ENCODE measurements around the gene CSGALNACT2.
"Not testable (repeated sequence)": the region's sequence is repeated elsewhere in the genome, so short reads cannot be mapped to it uniquely, and the experiment has no call there.

Gene CSGALNACT2

DNA sequence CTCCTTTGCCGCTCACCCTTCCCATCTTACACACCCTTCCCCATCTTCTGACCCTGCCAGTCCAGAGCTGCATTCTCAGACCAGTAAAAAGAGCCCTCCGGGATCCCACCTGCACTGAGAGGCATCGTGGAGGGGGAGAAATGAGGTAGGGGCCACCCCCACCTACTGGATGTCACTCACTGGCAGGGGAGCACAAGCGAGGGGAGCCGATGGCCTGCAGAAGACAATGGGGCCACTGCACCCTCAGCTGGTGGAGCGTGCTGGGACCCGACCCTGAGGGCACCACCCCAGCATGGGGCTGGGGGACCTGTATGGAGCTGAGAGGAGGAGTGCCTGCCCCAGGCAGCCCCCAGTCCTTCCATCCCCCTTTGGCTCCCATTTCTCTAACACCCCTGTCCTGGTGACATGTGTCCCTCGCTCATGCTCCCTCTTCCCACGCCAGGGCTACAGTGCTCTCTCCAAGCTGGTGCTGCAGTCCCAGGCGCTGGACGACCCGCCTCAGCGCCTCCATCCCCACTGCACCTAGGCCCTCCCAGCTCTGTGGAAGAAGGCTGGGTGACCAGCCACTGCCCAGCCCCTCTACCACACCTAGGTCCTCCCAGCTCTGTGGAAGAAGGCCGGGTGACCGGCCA lies 78.8 kb downstream of the CSGALNACT2 start:
- DNase-seq (ENCODE audit: low read depth), result no peak

DNA sequence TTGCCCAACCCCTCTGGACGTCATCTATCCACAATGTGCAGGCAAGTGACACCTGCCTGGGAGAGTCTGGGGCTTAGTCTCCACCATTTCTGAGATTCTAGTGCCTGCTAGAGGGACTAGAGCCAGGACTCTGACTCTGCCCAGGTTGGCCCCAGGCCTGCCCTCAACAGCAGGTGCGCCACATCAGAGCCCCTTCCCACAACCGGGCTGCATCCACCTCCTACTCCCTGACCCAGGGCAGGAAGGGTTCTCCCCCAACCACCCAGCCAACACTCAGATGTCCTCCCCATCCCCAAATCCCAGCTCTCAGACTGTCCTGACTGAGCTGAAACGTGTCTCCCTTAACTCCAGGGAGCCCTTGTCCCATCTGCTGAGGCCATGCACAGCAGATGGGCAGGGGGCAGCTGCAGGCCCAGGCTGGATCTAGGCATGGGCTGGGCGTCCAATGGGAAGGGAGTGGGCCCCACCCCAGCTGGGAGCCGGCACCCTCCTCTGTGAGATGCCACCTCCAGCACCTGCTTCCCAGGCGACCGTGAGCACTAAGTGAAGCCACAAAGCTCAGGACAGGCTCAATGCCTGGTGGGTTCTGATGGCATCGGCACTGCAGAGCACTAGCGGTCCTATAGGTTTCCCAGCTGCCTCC lies 79.4 kb downstream of the CSGALNACT2 start:
- DNase-seq (ENCODE audit: low read depth), result no peak

DNA sequence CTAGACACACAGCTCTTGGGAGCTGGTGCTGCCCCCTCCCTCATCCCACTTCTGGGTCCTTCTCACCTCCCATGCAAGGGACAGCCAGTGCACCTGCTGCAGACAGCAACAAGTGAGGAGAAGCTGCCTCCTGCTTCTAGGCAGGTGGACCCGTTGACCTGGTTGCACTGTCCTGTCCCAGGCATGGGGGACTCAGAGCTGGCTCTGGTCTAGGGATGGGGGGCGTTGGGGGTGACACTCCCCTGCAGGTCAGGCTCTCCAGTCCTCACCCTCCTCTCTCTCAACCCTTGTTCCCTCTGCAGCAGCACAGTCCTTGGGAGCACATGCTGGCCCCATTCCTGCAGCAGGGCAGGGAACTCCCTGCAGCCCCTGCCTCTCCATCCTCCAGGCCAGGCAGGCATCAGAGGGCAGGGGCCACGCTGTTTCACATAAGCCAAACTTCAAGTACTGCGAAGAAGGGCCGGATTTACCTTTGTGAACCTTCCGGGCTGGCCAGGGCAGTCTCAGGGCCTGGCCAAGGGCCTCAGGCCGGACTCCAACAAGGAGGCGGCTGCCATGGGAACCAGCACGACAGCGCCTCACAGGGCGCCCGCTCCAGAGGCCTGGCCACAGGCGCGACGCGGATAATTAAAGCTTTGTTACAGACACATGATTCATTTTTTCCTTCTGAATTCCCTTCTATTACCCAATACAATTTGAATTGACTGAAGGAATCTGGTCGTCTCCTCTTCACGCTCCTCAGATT lies 80.1 kb downstream of the CSGALNACT2 start:
- DNase-seq (ENCODE audit: low read depth), result peak; percentile 53

DNA sequence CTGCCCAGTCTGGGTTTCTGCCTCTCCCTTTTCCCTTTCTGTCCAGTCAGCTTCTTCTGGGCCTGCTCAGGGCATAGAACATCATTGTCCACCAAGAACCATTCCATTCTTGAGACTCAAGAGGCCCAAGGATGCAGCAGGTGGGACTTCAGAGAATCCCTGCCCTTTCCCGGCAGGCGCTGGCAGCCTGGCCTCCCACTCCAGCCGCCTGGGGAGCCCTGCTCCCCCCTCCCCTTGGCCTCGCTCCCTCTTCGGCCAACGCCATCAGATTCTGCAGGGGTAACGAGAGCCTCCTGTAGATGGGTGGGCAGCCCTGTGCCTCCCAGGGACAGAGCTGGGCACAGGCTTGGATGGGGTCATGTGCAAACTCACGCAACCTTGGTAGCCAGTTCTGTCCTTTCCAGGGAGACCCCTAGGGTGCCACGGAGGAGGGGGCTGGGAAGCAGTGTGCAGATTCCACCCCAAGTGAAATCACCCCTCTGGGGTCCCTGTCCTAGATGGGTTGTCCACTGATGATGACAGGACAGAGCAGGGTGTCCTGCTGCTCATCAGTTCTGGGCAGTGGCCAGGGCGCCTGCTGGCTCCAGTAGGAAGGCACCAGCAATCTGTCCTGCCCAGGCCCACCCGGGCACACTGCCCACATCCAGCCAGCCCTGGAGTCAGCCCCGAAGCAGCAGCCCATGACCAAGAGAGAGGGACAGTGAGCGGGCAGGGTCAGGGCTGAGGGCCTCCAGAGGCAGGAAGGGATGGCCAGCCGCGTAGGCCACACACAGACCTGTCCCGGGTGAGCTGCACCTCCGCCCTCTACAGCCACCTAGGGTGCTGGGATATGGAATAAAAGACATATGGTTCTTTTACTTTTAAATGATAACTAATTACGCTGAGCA lies 80.9 kb downstream of the CSGALNACT2 start:
- no peak for DNase-seq (ENCODE audit: low read depth)

DNA sequence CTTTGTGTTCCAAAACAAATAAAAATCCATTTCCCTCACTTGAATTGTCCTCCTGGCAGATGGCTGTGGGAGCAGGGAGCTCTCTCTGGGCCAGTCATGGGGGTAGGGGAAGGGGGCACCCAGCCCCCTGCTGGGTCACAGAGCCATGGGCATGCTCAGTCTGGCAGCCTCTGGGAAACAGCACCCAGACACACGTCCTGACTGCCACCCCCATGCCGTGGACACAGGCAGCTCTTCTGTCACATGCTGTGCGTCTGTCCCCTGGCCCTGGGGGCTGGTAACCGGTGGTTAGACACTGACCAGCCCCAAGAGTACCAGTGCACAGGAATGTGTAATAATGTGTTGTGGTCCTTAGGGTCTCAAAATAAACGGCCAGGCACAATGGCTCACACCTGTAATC lies 81.6 kb downstream of the CSGALNACT2 start:
- no peak for DNase-seq (ENCODE audit: low read depth)

DNA sequence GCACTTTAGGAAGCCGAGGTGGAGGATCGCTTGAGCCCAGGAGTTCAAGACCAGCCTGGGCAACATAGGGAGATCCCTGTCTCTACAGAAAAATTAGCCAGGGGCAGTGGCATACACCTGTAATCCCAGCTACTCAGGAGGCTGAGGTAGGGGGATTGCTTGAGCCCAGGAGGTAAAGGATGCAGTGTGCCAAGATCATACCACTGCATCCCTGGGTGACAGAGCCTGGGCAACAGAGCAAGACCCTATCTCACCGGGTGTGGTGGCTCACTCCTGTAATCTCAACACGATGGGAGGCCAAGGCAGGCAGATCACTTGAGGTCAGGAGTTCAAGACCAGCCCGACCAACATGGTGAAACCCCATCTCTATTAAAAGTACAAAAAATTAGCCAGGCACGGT lies 82.0 kb downstream of the CSGALNACT2 start:
- DNase-seq (ENCODE audit: low read depth), result not testable (repeated sequence)

DNA sequence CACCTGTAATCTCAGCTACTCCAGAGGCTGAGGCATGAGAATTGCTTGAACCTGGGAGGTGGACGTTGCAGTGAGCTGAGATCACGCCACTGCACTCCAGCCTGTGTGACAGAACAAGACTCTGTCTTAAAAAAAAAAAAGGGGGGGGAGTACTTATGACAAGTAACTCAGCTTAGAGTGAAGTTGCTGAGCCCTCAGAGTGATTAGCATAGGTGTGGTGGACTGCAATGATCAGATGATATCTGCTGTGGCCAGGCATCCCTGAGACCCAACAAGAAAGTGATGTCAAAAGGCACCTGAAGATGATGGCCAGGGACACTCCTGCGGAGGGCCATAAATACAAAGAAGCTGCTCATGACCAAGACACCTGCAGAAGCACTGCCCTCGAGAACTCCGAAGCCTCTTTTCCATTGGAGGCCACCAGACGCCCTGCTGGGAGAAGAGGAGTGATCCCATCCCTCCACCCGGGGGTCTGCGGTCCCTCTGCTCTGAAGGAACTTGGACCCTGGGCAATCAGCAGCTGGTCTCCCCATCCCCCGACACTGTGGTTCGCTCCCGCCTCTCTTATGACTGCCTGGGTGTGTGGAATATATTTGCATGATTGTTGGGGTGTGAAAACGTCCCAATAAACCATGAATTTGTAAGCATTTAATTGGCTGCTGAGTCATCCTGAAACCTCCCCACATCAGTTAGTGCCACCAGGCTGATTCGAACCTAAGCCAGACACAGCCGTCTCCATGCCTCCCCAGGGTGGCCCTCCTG lies 82.6 kb downstream of the CSGALNACT2 start:
- DNase-seq (ENCODE audit: low read depth), result no peak

DNA sequence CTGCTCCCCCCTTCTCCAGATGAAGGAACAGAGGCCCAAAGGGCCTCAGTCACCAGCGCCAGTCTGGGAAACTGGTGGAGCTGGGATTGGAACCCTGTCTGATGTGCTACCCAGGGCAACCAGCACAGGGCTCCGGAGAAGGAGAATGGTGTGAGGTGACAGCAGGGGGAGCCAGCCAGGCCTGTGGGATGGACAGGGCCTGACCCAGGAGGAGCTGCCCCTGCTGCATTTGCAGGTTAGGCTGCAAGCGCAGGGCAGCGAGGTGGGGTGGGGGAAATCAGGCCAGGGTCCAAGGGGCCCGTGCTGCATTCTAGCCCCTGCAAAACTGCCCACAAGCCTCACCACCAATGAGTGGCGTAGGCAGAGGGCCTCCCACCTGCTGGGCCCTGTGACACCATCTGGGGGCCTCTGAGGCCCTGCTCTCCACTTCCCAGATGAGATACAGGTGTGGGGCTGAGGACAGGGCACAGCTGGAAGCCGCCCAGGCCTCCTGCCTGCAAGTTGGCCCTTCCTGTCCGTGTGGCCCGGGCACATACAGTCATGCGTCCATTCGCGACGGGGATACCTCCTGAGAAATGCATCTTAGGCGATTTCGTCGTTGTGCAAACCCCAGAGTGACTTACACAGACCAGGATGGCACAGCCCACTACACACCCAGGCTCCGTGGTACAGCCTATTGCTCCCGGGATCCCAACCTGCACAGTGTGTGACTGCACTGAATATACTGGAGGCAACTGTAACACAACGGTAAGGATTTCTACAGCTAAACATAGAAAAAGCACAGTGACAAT lies 83.4 kb downstream of the CSGALNACT2 start:
- DNase-seq (ENCODE audit: low read depth), result no peak

DNA sequence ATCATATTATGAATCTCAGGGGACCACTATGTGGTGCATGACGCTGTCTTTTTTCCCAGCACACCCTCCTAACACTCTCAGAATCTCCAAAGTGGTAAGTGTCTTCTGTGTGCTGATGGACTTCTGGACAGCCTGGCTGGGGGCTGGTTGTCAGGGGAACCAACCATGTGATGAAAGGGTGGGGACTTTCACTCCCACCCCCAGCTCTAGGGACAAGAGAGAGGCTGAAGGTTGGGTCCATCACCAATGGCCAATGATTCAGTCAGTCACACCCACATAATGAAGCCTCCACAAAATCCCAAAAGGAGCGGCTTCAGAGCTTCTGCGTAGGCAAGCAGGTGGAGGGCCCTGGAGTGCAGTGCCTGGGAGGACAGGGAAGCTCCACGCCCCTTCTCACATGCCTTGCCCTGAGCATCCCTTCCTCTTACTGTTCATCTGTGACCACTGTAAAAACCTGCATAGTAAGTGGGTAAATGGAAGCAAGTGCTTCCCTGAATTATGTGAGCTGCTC lies 84.0 kb downstream of the CSGALNACT2 start:
- no peak for DNase-seq (ENCODE audit: low read depth)

DNA sequence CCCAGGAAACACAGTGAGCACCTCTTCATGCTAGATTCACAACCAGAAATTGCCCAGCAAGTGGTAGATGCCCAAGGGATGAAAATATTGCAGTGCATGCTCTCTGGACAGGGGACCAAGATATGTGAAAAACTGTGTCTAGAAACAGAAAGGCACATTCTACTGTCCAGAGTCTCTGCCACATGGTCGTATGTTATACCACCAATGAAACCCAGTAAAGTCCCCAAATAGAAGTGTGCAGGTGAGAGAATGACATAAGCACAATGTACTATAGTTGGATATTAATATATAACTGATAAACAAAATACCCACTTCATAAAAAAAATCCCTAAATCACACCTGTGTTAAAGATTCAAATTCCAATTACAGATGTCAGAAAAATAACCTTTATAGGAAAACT lies 84.8 kb downstream of the CSGALNACT2 start:
- no peak for DNase-seq (ENCODE audit: low read depth)

DNA sequence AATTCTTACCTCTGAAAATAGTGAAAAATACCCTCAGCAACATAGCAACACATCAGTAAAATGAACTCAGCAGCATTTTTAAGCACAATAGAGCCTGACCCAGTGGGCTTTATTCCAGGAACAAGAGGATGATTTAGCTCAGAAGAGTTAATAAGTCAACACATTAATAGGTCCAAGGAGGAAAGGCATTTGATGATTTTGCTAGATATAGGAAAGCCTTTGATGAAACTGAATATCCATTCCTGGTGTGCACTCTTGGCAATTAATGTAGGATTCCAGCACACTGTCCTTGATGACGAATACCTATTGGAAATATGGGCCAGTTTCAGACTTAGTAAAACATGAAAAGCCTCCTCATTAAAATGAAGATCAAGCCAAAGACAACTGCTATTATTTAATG lies 86.1 kb downstream of the CSGALNACT2 start:
- DNase-seq (ENCODE audit: low read depth), result no peak

DNA sequence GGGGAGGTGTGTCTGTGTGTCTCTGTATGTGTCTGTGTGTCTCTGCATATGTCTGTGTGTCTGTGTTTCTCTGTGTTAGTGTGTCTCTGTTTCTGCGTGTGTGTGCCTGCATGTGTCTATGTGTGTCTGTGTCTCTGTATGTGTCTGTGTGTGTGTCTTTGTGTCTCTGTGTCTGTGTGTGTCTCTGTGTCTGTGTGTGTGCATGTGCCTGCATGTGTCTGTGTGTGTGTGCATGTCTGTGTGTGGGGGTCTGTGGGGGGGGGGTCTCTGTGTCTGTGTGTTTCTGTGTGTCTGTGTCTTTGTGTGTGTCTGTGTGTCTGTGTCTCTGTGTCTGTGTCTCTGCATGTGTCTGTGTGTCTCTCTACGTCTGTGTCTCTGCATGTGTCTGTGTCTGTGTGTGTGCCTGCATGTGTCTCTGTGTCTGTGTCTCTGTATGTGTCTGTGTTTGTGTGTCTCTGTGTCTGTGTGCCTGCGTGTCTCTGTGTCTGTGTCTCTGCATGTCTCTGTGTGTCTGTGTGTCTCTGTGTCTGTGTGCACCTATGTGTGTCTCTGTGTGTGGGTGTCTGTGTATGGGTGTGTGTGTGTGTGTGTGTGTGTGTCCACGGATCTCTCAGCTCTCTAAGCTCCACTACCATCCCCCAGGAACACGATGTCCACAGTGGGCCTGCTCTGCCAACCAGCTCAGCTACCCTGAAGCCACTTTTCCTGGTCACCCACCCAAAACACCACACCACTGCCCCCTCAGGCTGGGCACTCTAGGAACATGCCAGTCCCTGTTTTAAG lies 87.0 kb downstream of the CSGALNACT2 start:
- no peak for DNase-seq (ENCODE audit: low read depth)

DNA sequence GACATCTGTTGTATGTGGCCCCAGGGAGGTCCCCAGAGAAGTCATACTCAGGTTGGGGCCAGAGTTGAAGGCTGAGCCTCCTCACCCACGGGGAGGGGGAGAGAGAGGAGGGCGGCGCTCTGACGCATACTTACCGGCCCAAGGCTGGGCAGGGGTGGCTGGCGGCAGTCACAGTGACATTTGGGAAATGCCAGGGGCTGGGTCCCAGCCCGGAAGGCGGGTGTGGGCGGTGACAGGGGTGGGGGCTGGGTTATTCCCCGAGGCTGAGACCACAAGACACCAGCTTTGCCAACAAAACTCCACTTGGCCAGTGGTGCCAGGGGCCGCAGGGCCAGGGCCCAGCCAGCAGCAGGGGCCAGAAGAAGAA lies 87.5 kb downstream of the CSGALNACT2 start:
- no peak for DNase-seq (ENCODE audit: low read depth)

DNA sequence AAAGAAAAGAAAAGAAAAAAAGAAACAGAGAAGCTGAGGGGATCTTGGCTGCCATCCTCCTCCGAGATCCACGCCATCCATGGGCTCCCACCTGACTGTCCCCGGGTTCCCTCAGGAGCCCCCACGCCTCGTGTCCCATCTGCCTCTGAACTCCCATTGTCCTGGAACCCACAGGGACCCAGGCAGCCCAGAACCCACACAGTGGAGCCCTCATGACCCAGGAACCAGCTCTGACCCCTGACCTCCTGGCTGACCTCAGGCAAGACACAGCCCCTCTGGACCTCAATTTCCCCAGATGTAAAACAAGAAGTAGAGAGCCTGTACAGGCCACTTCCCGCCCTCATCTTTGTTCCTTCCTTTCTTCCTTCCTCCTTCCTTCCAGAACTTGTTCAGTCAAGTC lies 88.2 kb downstream of the CSGALNACT2 start:
- DNase-seq (ENCODE audit: low read depth), result no peak

DNA sequence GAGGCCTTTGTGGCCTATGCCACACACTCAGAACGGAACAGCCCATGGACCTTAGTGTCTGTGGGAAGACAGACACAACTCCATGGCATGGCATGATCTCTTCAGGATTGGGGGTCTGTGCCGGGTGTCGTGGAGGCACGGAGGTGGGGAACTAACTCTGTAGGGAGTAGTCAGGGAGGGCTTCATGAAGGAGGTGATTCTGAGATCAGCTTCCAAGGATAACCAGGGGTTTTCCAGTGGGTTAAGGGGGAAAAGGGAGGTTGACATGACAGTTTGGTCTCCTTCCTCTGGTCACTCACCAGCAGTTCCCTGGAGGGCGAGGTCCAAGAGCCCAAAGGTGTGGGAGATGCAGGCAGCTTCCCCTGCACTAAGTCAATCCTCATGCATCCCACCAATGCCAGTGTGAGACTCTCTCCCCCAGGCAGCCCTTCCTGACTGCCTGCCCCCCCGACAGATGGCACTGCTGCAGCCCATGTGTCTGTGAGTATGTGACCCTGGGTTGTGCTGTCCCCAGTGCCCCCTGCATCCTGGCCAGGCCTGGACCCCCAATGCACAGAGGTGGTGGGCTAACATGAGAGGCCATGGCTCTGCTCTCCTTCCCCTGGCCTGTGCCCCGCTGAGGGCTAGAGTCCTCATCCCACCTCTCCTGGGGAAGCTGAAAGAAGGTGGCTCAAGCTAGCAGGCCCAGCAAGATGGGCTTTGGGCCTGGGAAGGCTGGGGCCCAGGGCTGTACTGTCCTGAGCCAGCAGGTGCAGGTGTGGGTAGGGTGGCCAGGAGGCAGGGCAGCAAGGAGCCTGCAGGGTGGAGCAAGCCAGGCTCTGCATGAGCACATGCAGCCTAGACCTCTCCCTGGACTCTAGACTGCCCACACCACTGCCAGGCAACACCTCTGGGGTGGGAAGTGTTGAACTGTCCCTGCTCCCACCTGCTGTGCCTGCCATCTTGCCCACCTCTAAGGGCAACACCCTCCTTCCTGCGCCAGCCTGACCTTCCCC lies 88.9 kb downstream of the CSGALNACT2 start:
- no peak for DNase-seq (ENCODE audit: low read depth)

DNA sequence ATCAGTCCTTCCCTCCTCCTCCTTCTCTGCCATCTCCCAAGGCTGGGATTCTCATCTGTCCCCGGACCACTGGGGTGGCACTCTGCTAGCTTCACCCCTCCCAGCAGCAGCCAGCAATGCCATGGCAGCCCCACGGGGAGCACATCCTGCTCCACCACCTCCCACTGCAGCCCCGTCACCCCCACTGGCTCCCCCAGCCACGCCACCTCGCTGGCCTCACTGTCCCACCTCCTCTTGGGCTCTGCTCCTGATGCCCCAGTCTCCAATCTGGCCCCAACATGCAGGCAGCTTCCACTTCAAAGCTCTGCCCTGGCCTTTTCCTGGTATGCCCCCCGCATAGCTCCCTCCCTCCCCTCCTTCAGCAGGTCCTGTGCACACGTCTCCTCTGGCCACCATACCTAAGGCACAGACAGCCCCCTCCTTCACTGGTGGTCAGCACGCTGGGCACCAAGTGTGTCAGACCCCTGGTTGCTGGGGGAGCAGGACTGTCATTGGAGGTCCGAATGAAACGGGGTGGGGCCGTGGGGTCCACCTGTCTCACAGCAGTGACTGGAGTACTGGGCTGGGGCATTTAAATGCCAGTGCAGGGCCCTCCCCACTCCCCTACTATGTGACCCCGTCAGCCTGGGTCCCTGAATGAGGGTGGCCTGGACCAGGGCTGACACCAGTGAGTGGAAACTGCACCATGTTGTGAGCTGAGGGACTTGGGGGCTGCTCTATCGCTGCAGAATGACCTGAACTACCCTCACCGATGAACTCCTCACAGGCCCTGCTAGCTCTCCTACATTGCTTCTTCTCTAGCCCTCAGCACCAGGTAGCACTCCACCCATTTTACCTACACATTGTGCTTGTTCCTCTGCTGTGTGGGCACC lies 89.9 kb downstream of the CSGALNACT2 start:
- no peak for DNase-seq (ENCODE audit: low read depth)

DNA sequence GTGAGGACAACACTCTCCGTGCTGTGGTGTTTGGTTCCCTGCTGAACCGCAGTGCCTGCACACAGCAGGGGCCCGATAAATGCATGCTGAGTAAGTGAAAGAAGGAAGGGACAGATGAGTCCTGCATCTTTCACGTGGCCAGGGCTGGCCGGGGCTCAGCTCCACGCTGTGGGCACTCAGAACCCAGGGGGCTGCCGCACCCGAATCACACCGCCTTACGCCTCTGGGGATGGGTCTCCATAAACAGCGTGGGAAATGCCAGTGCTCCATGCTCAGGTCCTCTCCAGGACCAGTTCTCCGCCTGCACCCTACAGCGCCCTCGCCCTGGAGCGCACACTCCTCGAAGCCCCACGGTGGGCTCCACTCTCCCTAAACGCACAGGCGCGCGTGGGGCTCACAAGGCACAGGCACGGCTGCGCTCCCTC lies 90.5 kb downstream of the CSGALNACT2 start:
- DNase-seq (ENCODE audit: low read depth), result no peak
